ENCODE measurements around the gene RASSF4.
A peak's percentile ranks its signal among the peaks of the same experiment; 100 is the strongest.
"Not testable (repeated sequence)": the region's sequence is repeated elsewhere in the genome, so short reads cannot be mapped to it uniquely, and the experiment has no call there.

Gene RASSF4

DNA sequence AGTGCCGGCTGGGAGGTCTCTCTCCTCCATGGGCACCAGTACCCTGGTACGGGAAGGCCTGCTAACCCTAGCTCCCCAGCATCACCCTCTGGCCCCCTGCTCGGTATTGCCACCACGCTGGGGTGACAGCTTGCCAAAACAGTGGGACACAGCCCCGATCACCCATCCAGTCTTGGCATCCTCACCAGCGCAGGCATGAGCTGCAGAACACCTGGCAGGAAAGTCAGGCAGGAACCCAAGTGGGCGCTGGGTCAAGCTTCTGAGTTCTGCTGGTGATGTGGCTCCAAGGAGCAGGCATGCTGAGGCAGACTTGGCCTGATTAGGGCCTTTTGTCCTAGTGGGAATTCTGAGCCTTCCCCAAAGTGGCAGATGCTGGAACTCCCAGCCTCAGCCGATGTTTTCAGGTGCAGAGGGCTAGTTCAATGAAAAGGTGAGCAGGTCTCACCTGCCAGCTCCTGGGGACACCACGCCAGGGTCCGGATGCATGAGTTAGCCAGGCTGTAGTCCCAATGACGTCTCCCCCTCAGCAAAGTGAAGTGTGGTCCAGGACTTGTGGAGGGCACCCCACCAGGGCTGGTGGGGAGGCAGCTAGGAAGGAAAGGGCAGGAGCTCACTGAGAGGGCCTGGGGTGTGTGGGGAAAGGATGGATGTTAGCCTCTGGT is 32.6 kb downstream of the RASSF4 start:
- no peak for DNase-seq

DNA sequence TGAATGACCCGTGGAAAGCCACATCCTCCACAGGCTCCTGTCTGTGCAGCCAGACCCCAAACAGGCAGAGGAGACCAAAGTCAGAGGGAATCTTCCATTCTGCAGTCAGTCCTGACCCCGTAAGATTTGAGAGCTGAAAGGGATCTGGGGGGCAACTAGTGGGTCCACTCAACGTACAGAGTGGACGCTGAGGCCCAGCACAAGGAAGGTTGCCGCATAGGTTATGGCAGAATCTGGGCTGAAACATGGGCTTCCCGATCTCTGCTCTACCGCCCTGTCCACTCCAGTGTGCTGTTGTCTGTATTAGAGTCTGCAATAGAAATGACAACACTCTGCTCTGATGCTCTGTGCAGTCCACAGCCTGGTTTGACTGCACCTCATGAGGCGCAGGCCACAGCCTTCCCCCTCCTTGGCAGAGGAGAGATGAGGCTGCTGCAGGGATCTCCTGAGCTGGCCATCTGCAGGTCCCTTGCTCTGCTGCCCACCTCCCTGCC is 33.2 kb downstream of the RASSF4 start:
- DNase-seq: no peak

DNA sequence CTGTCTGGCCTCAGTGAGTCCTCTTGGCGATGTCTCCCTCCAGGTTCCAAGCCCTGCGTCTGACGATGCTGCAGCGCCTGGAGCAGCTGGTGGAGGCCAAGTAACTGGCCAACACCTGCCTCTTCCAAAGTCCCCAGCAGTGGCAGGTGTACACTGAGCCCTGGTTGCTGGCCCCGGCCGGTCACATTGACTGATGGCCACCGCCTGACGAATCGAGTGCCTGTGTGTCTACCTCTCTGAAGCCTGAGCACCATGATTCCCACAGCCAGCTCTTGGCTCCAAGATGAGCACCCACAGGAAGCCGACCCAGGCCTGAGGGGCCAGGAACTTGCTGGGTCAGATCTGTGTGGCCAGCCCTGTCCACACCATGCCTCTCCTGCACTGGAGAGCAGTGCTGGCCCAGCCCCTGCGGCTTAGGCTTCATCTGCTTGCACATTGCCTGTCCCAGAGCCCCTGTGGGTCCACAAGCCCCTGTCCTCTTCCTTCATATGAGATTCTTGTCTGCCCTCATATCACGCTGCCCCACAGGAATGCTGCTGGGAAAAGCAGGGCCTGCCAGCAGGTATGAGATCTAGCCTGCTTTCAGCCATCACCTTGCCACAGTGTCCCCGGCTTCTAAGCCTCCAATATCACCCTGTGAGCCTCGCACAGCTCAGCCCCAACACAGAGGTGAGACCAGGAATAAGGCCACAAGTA is 33.8 kb downstream of the RASSF4 start:
- DNase-seq: no peak

DNA sequence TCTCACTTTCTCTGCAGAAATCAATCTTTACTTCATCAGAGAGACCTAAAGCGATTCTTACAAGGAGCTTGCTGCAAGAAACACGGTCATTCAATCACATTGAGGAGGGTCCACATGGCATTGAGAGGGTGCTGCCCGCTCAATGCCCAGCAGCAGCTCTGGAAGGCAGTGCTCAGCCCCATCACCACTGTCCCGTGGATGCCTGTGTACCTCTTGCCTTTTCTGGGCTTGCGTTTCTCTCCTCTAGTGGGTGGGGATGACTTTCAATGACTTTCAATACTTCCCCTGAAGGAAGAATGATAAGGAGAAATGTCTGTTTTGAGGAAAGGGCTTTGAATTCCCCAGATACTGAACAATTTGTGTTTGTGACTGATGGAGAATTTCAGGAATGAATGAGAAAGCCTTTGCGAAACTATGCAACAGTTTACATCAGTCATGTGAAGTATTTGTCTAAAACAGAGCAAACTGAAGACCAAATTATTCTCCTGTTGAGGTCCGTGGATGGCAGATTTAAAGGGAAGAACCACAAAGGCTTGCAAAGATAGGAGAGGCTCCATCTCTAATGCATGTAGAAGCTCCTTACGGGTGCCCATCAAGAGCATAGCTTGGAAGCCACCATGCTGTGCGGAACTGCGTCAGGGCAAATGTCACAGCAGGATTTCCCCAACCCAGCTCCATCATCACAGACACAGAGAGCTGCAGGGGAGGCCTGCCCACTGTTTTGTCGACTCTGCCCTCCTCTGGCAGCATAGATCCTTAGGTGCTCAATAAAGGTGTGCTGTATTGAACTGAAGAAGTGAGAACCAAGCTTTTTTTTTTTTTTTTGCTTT is 34.5 kb downstream of the RASSF4 start:
- no peak for DNase-seq

DNA sequence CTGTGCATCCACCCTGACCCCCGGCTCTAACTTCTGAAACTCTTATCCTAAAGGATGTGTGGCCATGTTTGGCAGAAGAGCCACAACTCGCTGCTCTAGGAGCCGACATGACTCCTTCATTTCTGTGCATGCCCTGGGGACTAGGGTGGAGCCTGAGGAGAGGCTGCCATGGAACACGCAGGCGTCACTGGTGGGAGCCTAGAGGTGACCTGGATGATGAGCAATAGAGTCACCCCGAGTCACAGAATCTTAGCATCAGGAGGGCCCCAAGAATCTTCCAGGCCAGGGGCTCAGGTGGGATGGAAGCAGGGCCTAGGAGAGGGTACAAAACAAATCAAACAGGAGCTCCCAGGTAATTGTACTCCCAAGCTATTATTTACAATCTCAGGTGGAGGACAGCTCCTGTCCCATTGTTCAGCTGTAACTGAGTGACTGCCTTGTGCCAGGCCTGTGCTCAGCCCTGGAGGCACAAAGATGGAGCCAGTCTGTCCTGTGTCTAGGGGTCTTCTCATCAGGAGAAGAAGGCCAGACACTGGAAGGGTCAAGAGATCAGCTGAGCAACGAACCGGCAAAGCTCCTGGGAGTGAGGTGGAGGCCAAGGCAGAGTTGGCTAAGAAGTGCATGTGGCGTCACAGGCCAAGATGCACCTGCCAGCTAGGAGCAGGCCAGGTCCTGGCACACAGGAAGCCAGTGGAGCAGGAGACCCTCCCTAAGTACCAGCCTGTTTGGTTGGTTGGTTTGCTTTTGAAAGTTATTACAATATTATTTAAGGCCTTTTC is 35.3 kb downstream of the RASSF4 start:
- no peak for DNase-seq

DNA sequence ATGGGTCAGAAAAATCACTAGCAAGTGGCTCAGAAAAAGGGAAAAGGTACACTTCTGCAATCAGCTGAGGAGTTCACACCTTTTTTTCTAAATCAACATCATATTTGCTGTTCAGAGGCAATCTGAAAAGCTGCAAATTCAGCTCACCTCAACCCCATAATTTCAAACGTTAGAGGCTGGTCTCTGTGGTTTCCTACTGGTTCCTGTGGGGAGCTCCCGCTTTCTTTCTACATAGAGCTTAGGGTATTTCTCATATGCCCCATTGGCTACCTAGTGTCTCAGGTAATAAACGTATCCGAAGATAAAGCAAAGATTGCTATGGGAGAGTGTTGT is 35.9 kb downstream of the RASSF4 start:
- DNase-seq: no peak

DNA sequence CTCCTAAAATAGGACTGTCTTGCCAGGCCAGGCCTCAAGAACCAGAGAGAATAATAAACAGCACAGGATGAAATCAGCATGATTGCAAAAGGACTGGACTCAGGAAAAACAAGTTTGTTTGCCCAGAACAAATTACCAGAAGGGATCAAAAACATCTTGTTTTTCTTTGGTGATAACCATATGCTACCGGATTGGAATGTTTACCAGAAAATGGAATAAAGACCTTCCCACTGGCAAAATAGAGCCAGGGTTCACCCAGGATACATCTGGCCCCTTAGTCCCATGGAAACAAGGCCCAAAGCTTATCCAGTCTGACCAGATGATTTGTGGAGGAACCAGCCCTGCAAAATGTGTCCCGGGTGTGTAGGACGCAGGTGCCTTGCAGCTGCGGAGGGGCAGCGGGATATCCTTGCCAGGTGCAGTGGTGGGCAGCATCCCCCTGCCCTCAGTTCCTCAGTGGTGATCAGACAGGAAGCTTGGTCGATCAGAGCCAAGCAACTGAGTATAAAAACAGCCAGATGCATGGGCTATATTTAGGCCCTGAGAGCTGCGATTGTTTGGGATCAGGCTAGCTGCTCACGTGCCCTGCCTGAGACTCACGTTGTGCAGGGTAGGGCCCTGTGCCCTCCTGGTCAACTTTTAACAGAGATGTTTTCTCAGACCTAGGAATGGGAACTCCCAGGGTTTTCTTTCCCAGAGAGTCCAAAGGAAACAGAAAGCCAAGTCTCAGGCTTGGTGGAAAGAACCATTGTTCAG is 36.5 kb downstream of the RASSF4 start:
- no peak for DNase-seq

DNA sequence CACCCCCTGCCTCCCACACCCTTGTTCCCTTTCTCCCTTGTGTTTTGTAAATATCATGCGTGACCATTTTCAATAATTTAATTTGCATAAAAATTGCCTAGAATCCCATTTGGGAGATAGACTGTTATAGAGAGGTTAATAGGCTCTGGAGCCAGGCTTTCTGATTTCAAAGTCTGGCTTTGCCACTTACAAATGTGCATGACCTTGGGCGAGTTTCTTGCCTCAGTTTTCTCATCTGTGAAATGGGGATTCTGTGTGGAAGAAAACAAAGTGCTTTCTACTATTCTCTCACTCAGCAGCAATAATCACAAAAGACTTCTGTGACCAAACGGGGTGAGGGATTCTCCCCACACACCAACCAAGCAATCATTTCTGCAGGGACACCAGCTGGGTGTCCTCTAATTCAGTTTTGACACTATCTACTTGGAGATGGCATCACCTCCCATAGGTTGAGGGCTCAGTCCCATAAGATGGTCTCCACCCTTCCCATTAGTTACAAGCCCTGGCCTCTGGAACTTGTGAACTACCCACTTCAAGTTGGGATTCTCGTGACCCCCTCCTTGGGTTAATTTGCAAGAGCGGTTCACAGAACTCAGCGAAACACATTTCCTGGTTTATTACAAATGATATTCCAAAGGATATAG is 37.6 kb downstream of the RASSF4 start:
- no peak for DNase-seq

DNA sequence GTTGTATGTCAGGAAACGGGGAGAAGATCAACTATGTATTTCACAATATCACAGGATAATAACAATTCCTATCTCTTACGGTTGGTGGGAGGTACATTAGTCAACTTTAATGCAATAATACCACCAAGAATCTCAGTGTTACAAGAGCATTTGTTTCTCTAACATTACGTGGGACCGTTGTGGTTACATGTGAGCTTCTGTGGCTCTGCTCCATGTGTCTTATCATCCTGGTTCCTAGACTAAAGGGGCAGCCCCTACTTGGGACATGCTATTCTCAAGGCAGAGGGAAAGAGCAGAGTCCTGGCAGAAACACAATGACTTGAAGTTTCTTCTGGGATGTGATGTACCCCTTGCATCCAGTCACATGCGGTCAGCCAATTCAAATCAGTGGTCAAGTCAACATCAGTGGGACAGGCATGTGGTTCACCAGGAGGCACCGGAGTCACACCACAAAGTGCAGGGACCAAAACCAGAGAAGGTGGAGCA is 38.6 kb downstream of the RASSF4 start:
- no peak for DNase-seq

DNA sequence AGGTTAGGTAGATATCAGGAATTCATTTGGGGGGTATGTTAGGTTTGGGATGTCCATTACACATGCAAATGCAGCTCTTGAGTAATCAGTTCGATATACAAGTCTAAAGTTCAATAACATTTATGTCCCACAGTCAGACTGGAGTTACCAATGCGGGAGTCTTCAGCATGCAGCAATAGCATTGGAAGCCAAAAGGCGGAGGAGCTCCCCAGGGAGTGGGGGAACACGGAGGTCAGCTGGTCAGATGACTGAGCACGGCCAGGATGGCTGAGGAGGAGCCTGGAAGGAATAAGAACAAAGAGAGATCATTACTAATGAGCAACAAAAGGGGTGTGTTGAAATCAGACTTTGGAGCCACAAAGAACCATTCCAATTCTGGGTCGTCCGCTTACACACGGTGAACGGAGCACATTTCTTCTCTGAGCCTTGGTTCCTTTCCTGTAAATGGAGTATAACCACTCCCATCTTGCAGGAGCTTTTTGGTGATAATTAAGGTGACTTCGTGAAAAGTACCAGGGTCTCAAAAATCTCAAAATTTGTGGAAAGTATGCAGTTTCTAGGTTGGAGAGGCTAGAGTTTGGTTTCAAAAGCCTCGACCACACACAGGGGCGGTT is 40.6 kb downstream of the RASSF4 start:
- DNase-seq: no peak

DNA sequence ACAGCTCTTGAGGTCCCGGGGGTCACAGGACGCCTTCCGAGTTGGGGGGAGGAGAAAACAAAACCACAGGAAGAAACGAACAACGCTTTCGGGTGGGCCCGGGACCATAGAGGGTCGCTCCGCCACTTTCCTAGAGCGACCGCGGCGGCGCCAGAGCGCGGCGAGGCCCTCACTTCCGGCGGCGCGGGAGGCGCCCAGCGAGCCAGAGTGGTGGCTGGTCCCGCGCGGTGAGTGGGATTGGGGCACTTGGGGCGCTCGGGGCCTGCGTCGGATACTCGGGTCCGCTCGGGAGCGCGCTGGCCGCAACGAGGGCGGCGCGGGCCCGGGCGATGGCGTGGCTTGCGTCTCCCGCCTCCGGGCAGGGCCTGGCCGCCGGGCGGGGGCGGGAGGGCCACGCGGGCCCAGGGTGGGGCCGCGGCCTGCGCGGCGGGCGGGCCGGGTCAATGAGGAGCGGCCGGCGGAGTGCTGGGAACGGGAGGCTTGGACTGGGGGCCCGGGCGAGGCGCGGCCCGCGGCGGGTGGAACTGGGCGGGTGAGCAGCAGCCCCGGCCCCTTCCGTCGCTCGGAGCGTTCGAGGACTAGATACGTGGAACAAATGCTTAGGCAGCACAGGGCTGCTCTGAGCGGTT is 41.3 kb downstream of the RASSF4 start, which contains the start of gene ZNF22:
Gene ZNF22, plus strand, starts transcription at position 172 of the 629 bp plus-strand sequence. CDS start 2,446 bp downstream, outside the sequence.
- DNase-seq: peak; percentile 72

DNA sequence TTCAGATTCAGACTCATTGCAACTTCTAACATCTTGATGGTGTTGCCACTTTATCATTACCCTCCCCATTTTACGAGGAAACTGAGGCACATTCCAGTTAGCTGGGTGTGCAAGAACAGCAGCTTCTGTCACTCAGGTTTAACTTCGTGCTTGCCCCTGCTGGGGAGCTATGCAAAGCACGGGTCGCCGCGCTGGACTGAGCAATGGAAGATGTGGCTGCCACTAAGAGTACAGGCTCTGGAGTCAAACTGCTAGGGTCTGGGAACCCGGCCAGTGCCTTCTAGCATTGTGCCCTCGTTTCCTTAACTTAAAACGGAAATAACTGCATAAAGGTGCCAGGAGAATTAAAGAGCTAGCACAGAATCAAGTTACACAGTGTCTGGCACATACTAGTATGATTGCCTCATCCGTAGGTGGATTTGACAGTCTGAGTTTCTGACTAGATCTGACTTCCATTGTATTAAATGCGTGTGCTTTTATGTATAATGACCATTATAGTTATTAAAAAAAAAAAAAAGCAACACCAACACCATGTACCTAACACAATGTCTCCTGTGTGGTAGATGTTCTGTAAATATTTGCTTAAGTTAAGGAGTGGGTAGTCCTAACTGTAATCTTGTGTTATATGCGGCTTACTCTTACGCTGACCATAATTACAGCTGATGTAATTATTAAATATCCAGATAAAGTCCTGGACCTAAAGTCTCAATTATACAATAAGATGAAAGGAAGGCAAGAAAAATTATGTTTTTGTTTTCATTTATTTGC is 42.0 kb downstream of the RASSF4 start:
- DNase-seq: peak; percentile 40

DNA sequence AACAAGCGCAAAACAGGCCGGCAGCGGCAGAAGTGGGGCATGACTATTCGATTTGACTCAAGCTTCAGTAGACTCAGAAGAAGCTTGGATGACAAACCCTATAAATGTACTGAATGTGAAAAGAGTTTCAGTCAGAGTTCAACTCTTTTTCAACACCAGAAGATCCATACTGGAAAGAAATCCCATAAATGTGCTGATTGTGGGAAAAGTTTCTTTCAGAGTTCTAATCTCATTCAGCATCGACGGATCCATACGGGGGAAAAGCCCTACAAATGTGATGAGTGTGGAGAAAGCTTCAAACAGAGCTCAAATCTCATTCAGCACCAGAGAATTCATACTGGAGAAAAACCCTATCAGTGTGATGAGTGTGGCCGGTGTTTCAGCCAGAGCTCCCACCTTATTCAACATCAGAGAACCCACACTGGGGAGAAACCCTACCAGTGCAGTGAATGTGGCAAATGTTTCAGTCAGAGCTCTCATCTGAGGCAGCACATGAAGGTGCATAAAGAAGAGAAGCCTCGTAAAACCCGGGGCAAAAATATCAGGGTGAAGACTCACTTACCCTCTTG is 43.9 kb downstream of the RASSF4 start:
- no peak for DNase-seq

DNA sequence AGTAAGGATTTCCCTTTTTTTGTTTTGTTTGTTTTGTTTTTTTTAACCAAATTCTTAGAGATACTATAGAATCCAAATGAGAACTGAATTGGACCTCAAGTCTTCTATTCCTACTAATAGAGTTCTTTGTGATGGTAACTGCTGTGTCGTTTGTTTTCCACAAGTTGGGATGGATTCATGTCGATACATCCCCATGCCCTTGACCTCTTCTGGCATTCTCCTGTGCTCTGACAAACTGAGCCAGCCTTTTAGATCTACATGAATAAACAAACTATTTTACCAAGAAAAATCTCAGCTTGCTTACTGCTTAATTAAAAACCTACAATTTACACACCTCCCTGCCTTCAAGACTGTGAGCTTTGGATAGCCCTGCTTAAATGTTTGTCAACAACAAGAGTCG is 45.1 kb downstream of the RASSF4 start:
- no peak for DNase-seq

DNA sequence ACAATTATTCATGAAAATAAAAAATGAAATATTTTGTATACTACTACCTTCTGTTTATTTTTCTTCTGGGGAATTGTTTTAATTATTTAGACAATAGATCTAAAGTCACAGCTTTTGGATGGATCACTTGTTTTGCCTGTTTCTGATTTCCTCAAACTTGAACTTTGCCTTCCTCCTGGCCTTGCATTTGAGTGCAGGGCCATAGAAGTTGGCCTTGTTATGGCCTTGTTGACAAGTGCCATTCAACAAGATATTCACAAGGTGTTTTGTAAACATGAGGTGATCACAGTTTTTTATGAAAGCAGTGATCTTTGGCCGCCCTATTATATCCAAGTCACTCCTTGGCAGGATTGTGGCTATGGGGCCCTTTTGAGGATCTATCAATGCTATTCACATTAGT is 45.7 kb downstream of the RASSF4 start:
- no peak for DNase-seq

DNA sequence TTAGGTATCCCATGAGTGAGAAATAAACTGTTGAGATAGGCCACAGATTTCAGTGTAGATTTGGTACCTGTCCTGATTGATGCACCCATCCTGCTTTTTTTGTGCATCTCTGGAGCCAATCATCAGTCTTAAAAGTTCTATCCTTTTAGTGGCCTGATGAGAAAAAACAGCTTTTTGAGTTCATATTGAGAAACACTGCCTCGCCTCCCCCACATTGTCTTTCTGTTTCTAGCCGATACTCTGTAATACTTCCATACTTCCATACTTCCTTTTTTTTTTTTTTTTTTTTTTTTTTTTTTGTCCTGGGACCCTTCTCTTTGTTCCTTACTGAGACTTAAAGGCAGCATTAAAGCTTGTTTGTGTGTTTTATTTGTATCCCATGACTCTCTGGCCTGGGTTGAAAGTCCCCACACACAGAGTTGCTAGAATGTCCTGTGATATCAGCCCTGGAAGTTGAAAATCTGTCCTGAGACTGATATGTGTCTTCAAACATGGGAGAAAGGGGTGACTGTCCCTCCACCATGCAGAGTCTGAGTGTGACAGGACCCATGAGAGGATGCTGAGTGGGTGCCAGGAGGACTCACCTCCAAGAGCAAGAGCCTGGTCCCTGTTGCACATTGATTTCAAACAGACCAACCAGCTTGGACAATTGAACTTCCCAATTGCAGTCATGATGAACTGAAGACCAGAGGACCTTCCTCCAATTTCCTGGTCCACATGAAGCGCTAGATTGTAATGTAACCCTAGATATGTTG is 46.9 kb downstream of the RASSF4 start:
- no peak for DNase-seq

DNA sequence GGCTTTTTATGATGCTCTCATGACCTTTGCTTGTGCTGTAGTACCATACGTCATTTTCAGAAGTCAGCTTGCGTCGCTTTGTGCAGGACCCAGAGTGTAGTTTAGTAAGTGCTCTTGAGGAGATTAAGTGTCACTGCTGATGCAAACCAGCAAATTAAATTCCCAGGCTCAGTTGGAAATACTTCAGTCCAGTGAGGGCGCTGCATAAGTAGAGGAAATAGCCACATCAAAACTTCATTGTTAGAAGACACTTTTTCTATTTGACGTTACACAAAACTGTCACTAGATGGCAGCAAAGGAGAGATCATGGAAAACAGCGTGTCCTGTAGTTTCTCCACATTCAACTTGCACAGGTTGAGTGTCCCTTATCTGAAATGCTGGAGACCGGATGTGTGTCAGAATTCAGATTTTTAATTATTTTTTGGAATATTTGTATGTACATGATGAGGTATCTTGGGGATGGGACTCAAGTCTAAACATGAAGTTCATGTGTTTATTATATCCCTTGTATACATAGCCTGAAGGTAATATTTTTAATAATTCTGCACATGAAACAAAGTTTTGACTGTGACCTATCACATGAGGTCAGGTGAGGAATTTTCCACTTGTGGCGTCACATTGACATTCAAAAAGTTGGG is 49.0 kb downstream of the RASSF4 start:
- peak; percentile 83 for DNase-seq

DNA sequence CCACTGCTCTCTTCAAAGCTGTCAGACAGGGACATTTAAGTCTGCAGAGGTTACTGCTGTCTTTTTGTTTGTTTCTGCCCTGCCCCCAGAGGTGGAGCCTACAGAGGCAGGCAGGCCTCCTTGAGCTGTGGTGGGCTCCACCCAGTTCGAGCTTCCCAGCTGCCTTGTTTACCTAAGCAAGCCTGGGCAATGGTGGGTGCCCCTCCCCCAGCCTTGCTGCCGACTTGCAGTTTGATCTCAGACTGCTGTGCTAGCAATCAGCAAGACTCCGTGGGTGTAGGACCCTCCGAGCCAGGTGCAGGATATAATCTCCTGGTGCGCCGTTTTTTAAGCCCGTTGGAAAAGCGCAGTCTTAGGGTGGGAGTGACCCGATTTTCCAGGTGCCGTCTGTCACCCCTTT is 55.0 kb downstream of the RASSF4 start:
- DNase-seq: not testable (repeated sequence)
